ENCODE measurements around the gene AFMID.

- TF ChIP-seq CTCF (IDR thresholded peaks at IDR 0.05; ENCODE audit: poor library complexity) (no peak), EZH2 (IDR thresholded peaks at IDR 0.05; ENCODE audit: borderline replicate concordance) (no peak)
Measured at GRCh38 chr17:78223061-78223460, 35.9 kb downstream of the AFMID start.
